SH-SY5Y (cell line): Measurements from ENCODE around the gene PAQR6.

ENCODE experiments used
- GATA2 ChIP-seq: IDR thresholded peaks from 2 replicates; pipeline ENCODE4 v1.6.1; 2011; ENCODE audit warnings: mild to moderate bottlenecking, low read depth, low read length
- GATA3 ChIP-seq: IDR thresholded peaks from 2 replicates; pipeline ENCODE4 v1.6.1; 2011; ENCODE audit warnings: low read depth, mild to moderate bottlenecking, low read length, moderate library complexity

DNA sequence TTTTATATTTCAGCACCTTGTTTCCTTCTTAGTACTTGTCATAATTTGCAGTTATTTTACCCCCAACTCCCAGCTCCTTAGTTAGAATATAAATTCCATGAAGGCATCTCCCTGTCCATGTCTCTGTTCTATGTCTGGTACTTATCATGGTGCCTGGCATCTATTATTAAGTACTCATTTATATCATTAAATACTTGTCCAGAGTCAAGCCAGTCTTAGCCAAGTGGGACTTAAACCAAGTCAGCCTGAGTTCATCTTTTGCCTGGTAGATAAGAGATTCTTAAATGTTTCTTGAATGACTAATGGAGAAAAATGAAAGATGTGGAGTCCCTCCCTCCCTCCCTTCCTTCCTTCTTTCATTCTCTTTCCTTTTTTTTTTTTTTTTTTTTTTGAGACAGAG is 44.5 kb downstream of the PAQR6 start:
- TF ChIP-seq GATA2 (no peak), GATA3 (no peak)
